Fibroblast of peridontal ligament (primary cell): ENCODE data around the gene ABCA7.

Experiments used
- DNase-seq: peaks from one replicate; pipeline ENCODE4 v3.0.0-alpha.2; 2010; ENCODE audit errors: extremely low read depth

The ABCA7 gene

DNA sequence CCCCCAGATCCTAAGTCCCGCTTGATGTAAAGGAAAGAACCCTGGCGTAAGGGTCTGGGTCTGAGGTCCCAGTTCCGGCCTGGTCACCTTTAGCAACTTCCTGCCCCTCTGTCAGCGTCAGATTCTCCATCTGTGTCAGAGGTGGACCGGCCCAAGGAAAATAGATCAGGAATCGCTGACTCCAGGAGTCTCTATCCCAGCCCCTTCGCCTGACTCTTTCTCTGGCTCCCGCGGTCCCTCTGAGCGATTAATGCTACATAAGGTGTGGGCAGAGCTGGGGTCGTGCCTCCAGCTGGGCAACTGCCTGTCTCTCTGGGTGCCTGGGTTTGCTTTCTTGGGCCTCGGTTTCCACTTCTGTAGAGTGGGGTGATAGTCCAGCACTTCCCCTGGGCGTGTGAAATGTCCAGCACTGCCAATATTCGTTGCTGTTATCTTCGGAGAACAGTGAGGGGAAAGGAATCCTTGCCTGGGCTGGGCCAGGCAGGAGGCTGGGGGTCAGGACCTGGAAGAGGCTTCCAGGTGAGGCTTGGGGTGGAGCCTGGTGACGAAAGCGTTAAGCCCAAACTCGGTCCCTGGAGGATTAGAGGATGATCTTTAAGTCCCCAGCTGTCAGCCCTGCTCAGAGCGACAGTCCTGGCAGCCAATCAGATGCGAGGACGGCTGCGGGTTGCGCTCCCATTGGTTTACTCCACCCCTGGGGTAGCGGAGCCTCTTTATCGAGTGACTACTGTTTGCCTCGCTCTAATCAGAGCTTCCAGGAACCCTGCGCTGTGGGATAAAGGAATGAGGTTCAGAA lies 767 bp downstream of the ABCA7 start:
- peak; percentile 91 for DNase-seq

- no peak for DNase-seq
Observed at GRCh38 chr19:1041272-1041834, 1.4 kb downstream of the ABCA7 start.

DNA sequence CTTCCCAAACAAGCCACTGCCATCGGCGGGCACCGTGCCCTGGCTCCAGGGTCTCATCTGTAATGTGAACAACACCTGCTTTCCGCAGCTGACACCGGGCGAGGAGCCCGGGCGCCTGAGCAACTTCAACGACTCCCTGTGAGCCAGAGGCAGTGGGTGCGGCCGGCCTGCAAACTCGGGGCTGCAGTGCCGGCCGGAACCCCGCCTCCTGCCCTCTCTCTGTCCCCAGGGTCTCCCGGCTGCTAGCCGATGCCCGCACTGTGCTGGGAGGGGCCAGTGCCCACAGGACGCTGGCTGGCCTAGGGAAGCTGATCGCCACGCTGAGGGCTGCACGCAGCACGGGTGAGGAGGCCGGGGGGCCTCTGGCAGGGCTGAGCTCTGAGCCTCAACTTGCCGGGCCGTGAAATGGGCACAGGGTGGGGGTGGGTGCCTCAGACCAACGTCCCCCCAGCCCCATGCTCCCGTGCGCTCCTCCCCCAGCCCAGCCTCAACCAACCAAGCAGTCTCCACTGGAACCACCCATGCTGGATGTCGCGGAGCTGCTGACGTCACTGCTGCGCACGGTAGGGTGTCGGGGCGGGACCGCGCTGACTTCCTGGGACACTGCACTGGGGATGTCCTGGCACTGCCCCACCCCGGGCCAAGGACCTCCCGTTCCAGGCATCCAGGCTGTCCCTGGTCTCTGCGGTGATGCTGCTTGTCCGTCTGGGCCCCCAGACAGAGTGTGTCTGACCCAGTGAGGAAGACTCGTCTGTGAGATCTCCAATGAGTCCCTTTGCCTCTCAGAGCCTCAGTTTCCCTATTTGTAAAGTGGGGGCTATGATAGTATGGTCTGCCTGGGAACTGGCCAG lies 2.2 kb downstream of the ABCA7 start:
- peak; percentile 18 for DNase-seq

DNA sequence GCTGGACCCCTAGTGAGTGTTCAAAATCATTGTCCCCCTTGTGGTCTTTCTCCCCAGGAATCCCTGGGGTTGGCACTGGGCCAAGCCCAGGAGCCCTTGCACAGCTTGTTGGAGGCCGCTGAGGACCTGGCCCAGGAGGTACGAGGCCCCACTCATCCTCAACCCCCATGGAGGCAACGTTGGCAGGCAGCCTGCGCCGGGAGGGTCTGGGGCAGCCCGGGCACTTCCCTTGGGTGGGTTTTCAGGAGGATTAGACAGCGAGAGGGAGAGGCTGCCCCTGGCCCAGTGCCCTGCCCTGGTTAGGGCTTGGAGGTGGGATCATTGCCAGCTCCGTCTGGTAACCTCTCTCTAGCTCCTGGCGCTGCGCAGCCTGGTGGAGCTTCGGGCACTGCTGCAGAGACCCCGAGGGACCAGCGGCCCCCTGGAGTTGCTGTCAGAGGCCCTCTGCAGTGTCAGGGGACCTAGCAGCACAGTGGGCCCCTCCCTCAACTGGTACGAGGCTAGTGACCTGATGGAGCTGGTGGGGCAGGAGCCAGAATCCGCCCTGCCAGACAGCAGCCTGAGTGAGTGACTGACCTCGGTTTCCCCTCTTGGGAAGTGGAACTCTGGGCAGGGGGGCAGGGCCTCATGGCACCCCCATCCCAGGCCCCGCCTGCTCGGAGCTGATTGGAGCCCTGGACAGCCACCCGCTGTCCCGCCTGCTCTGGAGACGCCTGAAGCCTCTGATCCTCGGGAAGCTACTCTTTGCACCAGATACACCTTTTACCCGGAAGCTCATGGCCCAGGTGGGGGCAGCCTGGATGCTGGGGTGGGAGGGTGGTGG lies 3.0 kb downstream of the ABCA7 start:
- DNase-seq = no peak

- DNase-seq = no peak
Observed at GRCh38 chr19:1045247-1045603, 5.3 kb downstream of the ABCA7 start.

DNA sequence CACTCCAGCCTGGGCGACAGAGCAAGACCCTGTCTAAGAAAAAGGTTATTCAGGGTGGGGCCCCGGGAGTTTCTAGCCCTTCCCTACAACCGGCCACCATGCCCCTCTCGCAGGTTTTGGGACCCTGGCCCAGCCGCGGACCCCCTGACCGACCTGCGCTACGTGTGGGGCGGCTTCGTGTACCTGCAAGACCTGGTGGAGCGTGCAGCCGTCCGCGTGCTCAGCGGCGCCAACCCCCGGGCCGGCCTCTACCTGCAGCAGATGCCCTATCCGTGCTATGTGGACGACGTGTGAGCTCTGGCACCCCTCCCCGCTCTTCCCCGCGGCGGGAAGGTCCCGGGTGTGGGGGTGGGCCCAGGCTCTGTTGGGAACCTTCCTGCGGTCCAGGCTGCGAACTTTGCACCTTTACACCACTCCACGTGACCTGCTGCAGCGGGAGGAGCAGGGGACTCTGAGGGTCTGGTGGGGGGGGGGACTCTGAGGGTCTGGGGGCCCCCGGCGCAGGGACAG lies 6.3 kb downstream of the ABCA7 start:
- no peak for DNase-seq

- no peak for DNase-seq
Observed at GRCh38 chr19:1046836-1047695, 7.2 kb downstream of the ABCA7 start.

DNA sequence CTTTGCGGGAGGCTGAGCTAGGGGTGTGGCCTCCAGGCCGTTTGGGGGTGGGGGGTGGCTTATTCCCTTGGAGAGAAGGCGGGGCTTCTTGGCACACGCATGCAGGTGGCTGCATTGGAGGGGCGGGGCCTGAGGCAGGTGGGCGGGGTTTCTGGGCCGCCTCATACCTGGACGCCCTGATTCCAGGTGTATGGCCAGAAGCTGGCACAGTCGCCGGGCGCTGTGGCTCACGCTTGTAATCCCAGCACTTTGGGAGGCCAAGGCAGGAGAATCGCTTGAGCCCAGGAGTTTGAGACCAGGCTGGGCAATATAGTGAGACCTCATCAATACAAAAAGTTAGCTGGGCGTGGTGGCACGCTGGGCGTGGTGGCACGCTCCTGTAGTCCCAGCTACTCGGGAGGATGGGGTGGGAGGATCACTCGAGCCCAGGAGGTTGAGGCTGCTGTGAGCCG lies 7.8 kb downstream of the ABCA7 start:
- DNase-seq = no peak

GRCh38 chr19:1049106-1049505 lies 9.2 kb downstream of the ABCA7 start:
- DNase-seq = no peak

- DNase-seq = no peak
Observed at GRCh38 chr19:1049800-1050199, 9.9 kb downstream of the ABCA7 start.

DNA sequence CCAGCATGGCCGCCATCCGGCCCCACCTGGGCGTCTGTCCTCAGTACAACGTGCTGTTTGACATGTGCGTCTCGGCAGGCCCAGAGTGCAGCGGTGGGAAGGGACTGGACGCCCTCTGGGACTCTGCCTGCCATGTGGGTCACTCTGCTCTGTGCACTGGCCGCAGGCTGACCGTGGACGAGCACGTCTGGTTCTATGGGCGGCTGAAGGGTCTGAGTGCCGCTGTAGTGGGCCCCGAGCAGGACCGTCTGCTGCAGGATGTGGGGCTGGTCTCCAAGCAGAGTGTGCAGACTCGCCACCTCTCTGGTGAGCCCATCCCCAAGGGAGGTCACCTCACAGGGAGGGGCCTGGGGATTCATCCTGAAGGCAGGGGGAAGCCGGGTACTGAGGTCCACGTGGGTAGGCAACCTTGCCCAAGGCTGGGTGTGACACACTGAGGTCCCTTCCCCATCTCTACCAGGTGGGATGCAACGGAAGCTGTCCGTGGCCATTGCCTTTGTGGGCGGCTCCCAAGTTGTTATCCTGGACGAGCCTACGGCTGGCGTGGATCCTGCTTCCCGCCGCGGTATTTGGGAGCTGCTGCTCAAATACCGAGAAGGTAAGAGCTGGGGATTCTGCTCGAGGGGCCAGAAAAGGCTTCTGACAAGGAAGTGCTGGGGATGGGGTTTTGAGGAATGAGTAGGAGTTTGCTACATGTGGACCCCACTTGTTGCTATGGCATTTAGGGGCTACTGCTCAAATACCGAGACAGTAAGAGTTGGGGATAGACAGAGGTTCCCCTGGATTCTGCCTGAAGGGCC lies 11.3 kb downstream of the ABCA7 start:
- no peak for DNase-seq

DNA sequence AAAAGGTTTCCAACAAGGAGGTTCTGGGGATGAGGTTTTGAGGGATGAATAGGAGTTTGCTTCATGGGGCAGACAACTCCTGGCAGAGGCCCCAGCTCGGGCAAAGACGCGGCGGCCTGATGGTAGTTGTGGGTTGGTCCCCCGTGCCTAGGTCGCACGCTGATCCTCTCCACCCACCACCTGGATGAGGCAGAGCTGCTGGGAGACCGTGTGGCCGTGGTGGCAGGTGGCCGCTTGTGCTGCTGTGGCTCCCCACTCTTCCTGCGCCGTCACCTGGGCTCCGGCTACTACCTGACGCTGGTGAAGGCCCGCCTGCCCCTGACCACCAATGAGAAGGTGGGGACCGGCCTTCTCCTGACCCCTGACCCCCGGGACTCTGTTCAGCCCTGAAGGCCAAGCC lies 11.9 kb downstream of the ABCA7 start:
- DNase-seq = no peak

GRCh38 chr19:1052349-1052975 lies 12.6 kb downstream of the ABCA7 start:
- no peak for DNase-seq

DNA sequence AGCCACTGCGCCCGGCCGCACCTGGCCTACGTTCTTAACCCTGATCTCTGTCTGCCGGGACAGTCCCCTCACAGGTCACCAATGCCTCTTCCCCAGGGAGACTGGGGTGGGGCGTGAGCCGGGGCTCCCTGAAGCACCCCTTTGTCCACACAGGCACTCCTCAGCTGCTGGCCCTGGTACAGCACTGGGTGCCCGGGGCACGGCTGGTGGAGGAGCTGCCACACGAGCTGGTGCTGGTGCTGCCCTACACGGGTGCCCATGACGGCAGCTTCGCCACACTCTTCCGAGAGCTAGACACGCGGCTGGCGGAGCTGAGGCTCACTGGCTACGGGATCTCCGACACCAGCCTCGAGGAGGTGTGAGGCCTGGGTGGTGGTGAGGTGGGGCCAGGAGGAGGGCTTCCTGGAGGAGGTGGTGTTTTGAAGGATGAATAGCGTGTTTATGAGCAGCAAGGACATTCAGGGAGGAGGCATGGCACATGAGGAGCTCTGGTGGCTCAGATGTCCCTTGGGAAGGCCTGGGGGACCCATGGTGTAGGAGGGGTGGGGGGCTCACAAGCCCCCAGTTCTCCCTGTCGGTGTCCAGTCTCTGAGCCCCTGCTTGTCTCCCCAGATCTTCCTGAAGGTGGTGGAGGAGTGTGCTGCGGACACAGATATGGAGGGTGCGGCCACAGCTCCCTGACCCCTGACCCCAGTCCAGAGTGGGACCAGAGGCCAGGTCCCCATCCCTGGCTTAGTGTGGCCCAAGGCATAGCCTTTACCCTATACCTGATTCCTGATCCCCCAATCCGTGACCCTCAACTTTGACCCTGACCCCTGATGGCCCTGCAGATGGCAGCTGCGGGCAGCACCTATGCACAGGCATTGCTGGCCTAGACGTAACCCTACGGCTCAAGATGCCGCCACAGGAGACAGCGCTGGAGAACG lies 13.5 kb downstream of the ABCA7 start:
- DNase-seq = no peak

GRCh38 chr19:1054102-1055027 lies 14.5 kb downstream of the ABCA7 start:
- DNase-seq = no peak

DNA sequence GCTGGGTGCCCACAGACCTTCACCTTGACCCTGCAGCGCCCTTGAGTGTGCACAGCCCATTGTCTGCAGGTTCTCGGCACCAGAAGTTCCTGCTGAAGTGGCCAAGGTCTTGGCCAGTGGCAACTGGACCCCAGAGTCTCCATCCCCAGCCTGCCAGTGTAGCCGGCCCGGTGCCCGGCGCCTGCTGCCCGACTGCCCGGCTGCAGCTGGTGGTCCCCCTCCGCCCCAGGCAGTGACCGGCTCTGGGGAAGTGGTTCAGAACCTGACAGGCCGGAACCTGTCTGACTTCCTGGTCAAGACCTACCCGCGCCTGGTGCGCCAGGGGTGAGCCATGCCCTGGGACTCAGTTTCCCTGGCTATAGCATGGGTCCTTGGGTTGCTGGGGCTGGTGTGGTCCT lies 15.1 kb downstream of the ABCA7 start:
- no peak for DNase-seq
